Parathyroid adenoma (tissue), 2 donors: ENCODE measurements around the gene ZDHHC22.
A peak's percentile ranks its signal among the peaks of the same experiment; 100 is the strongest.

Source experiments
- H2AFZ ChIP-seq: fragments of 300-600 bp; sonication (generic); one replicate; pipeline ENCODE4 v1.7.0; 2017; ENCODE audit warnings: antibody characterized with exemption, mild to moderate bottlenecking
- H3K27ac ChIP-seq: fragments of 300-600 bp; sonication (generic); one replicate; pipeline ENCODE4 v1.7.0; 2017
- H3K27me3 ChIP-seq: fragments of 300-600 bp; sonication (generic); one replicate; pipeline ENCODE4 v1.7.0; 2017; ENCODE audit warnings: low read length; ENCODE audit not compliant: control insufficient read depth, insufficient read depth
- H3K36me3 ChIP-seq: fragments of 300-600 bp; sonication (generic); one replicate; pipeline ENCODE4 v1.7.0; 2017; ENCODE audit warnings: low read length; ENCODE audit not compliant: control insufficient read depth, insufficient read depth
- H3K4me1 ChIP-seq: fragments of 300-600 bp; sonication (generic); one replicate; pipeline ENCODE4 v1.7.0; 2017; ENCODE audit warnings: control low read depth
- H3K4me2 ChIP-seq: fragments of 300-600 bp; sonication (generic); one replicate; pipeline ENCODE4 v1.7.0; 2017; ENCODE audit warnings: low read length
- H3K4me3 ChIP-seq: fragments of 300-600 bp; sonication (generic); one replicate; pipeline ENCODE4 v1.7.0; 2017; ENCODE audit warnings: low read depth, low read length
- H3K79me2 ChIP-seq: fragments of 300-600 bp; sonication (generic); one replicate; pipeline ENCODE4 v1.7.0; 2017; ENCODE audit warnings: control low read depth
- H3K9ac ChIP-seq: fragments of 300-600 bp; sonication (generic); one replicate; pipeline ENCODE4 v1.7.0; 2017; ENCODE audit warnings: mild to moderate bottlenecking
- H3K9me3 ChIP-seq: fragments of 300-600 bp; sonication (generic); one replicate; pipeline ENCODE4 v1.7.0; 2017; ENCODE audit warnings: low read length; ENCODE audit not compliant: control insufficient read depth
- TF ChIP-seq, protein P1 (sequence below): fragments of 300-600 bp; sonication (generic); IDR thresholded peaks from one replicate; pipeline ENCODE4 v1.7.0; 2017; ENCODE audit warnings: antibody characterized with exemption, mild to moderate bottlenecking
- donor health status: primary hyperparathyroidism.

The ZDHHC22 gene

DNA sequence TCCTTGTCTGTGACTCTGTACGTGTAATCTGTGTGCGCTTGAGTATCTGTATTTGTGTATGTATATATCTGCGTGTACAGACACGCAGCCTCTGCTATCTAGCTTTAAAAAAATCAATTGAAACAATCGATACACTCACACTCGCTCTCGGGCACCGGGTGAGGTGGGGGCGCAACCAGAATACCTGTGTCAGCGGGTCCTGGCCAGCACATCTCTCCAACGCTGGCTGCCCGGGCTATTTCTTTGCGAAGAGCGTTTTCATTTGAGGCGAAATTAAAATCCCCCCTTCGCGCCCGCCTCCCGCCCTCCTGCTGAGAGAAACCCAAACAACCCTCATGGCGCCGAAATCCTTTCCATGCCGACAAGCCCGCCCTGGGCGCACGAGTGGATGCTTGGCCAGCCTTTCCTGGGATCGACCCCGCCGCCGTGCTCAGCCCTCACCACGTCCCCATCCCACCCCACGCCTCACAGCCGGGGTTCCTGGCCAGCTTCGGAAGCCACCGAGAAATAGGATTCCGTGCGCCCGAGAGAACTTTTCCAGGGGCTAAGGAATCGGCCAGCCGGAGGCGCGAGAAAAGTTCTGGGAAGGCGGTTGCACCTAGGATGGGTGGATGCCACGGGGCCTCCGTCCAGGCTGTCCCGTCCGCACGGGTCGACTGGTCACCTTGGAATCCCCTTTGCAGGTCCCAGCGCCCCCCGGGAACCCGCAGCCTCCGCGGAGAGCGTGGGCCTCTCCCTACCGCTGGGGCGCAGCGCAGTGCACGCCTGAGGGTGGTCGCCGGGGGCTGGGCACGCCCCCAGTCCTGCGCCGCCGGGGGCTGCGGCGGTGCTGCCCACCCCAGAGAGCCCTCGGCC lies 1.0 kb downstream of the ZDHHC22 start:
- peak overlapping the region; percentile 41 for H3K4me2 ChIP-seq
- TF ChIP-seq, protein P1, sequence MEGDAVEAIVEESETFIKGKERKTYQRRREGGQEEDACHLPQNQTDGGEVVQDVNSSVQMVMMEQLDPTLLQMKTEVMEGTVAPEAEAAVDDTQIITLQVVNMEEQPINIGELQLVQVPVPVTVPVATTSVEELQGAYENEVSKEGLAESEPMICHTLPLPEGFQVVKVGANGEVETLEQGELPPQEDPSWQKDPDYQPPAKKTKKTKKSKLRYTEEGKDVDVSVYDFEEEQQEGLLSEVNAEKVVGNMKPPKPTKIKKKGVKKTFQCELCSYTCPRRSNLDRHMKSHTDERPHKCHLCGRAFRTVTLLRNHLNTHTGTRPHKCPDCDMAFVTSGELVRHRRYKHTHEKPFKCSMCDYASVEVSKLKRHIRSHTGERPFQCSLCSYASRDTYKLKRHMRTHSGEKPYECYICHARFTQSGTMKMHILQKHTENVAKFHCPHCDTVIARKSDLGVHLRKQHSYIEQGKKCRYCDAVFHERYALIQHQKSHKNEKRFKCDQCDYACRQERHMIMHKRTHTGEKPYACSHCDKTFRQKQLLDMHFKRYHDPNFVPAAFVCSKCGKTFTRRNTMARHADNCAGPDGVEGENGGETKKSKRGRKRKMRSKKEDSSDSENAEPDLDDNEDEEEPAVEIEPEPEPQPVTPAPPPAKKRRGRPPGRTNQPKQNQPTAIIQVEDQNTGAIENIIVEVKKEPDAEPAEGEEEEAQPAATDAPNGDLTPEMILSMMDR: no peak
- no peaks in the 10 kb centered on the region for H3K9me3 ChIP-seq
- H3K79me2 ChIP-seq: peaks cover under 1% of the 10 kb centered on the region
- peaks cover 17% of the 10 kb centered on the region for H3K4me1 ChIP-seq
- no peak overlapping the region for H3K27ac ChIP-seq
- H3K4me3 ChIP-seq: no peak overlapping the region
- no peaks in the 10 kb centered on the region for H3K36me3 ChIP-seq
- peaks cover 13% of the 10 kb centered on the region for H3K27me3 ChIP-seq
- H2AFZ ChIP-seq: peak overlapping the region; percentile 82
- no peak overlapping the region for H3K9ac ChIP-seq

GRCh38 chr14:77139540-77140358 lies 1.8 kb downstream of the ZDHHC22 start:
- Histone ChIP-seq H3K36me3 (no peaks in the 10 kb centered on the region), H3K4me1 (peaks cover 15% of the 10 kb centered on the region), H3K4me2 (no peak overlapping the region), H3K79me2 (peaks cover 2% of the 10 kb centered on the region), H3K9ac (no peak overlapping the region), H2AFZ (peak overlapping the region; percentile 79), H3K27ac (no peak overlapping the region), H3K27me3 (peaks cover 13% of the 10 kb centered on the region), H3K4me3 (no peak overlapping the region), H3K9me3 (no peaks in the 10 kb centered on the region)
- TF ChIP-seq, protein P1: peak; percentile 56

DNA sequence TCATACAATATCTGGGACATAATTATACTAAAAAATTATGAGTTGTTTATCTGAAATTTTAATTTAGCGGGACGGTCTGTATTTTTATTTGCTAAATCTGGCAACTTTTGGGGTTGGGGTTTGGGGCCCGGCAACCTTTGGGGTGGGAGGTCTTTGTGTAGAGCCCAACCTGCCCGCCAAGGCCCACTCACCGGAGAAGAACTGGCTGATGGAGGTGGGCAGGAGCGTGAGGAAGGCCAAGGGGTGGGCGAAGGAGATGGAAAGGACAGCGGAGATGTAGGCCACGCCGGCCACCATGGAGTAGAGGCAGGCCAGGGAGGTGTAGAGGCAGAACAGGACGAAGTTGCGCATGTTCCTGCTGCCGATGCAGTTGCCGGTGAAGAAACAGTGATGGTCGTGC lies 2.6 kb downstream of the ZDHHC22 start:
- H2AFZ ChIP-seq: no peak overlapping the region
- no peaks in the 10 kb centered on the region for H3K36me3 ChIP-seq
- no peak overlapping the region for H3K4me3 ChIP-seq
- H3K79me2 ChIP-seq: peaks cover 2% of the 10 kb centered on the region
- H3K9me3 ChIP-seq: no peaks in the 10 kb centered on the region
- no peak overlapping the region for H3K4me2 ChIP-seq
- peaks cover 13% of the 10 kb centered on the region for H3K27me3 ChIP-seq
- TF ChIP-seq, protein P1: no peak
- no peak overlapping the region for H3K27ac ChIP-seq
- H3K4me1 ChIP-seq: peaks cover 11% of the 10 kb centered on the region
- no peak overlapping the region for H3K9ac ChIP-seq

DNA sequence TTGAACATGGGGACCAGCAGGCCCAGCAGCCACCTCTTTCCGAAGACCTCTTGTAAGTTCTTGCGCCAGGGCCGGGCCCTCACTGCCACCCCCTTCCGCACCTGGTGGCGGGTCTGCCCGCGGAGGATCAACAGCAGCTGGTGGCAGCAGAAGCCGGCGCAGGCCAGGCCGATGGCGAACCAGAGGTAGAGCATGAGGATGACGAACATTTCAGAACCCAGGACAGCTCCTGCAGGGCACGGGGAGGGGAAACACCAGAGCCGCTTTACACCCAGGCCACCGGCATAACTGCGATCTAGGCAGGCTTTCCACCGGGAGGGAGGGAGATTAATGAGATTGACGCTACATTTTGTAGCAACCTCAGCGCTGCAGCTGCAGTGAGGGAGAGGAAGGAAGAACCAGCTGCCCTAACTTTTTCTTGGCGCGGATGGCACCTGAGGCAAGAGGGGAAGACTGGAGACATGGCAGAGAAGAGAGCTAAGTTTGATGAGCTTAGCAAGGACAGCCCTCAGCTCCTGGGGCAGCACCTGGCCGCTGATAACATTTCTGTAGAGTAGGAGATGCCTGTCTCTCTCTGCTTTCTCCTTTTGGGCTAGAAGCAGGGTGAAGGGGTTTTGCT lies 7.8 kb downstream of the ZDHHC22 start:
- no peaks in the 10 kb centered on the region for H3K27me3 ChIP-seq
- no peak overlapping the region for H3K4me2 ChIP-seq
- no peak overlapping the region for H3K27ac ChIP-seq
- H2AFZ ChIP-seq: no peak overlapping the region
- TF ChIP-seq, protein P1: no peak
- H3K9me3 ChIP-seq: no peaks in the 10 kb centered on the region
- H3K4me3 ChIP-seq: no peak overlapping the region
- H3K9ac ChIP-seq: no peak overlapping the region
- no peaks in the 10 kb centered on the region for H3K36me3 ChIP-seq
- H3K79me2 ChIP-seq: peaks cover 2% of the 10 kb centered on the region
- H3K4me1 ChIP-seq: no peaks in the 10 kb centered on the region
